ENCODE data around the gene CHMP6. TPM values are rescaled to one million over a fixed set of nuclear protein-coding genes. Genes with fewer than 3 reads are reported as not detected.

Gene CHMP6
- total RNA-seq, 2 experiments from 2014 or later = 17.1 to 17.3 TPM

DNA sequence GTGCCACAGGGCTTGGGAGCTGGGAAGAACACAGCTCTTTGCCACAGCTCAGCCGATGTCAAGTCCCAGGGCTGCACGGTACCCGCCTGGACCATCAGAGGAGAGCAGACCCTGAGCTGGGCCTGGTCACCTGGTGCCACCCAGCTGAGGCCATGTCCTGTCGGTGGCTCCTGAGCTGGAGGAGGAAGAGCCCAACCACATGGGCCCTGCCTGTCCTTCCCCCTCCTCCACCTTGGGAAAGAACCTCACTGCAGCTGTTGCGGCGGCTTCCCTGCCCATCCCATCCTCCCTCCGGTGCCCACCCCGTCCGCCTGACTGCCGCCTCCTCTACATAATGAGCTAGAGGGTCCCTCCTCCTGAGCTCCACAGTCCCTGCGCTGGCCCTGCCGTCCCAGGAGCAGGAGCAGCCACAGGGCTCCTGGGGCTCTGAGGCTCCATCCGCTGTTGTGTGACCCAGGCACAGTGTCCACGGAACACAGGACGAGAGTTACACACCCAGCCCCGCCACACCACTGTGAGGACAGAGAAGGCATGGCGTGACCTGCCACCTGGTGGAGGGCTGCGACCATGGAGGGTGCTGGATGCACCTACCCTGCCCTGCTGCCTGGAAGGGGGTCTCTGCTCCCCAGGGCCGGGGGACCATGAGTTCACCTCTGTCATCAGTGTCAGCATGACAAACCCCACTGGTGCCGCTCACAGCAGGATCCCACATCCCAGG is 21.4 kb upstream of the CHMP6 start:
- ChIA-PET POLR2A (interaction anchor here (0.9 kb wide), 1 partner anchor 78 kb away, joined by 3 read pairs; no protein-coding TSS in a partner anchor), CTCF (interaction anchor here (0.8 to 4.4 kb wide), 11 partner anchors 9 to 545 kb away, joined by 3 to 35 read pairs (median 4); no protein-coding TSS in a partner anchor)
- Mint-ChIP-seq H3K4me1 (ENCODE audit: low read depth) (peaks cover 5% of the 10 kb centered on the region), H3K27me3 (no peaks in the 10 kb centered on the region), H3K36me3 (peaks cover 4% of the 10 kb centered on the region), H3K27ac (no peak overlapping the region), H3K9me3 (no peaks in the 10 kb centered on the region), H3K4me3 (no peak overlapping the region)
- DNase-seq = peak; percentile 69
- intact Hi-C loops (cut with micrococcal nuclease) = no loop called here

- no peak overlapping the region for H3K4me3 Mint-ChIP-seq
Observed at GRCh38 chr17:80970762-80971703, 20.6 kb upstream of the CHMP6 start.

GRCh38 chr17:80971704-80972304 is 19.8 kb upstream of the CHMP6 start:
- Mint-ChIP-seq H3K27ac (no peak overlapping the region), H3K4me3 (no peak overlapping the region)

More at GRCh38 chr17:80970762-80971703, 20.6 kb upstream of the CHMP6 start:
- H3K9me3 Mint-ChIP-seq = no peaks in the 10 kb centered on the region
- no peak for DNase-seq
- H3K27me3 Mint-ChIP-seq = no peaks in the 10 kb centered on the region
- no peak overlapping the region for H3K27ac Mint-ChIP-seq
- ChIA-PET POLR2A (interaction anchor here (0.9 kb wide), 1 partner anchor 79 kb away, joined by 3 read pairs; no protein-coding TSS in a partner anchor), CTCF (interaction anchor here (0.9 to 4.4 kb wide), 6 partner anchors 9 to 543 kb away, joined by 3 to 35 read pairs (median 4); no protein-coding TSS in a partner anchor)
- intact Hi-C loops (cut with micrococcal nuclease) = no loop called here
- H3K36me3 Mint-ChIP-seq = no peaks in the 10 kb centered on the region
- peaks cover 5% of the 10 kb centered on the region for H3K4me1 Mint-ChIP-seq (ENCODE audit: low read depth)

GRCh38 chr17:80976701-80977100 is 14.9 kb upstream of the CHMP6 start:
- no peak overlapping the region for H3K27ac Mint-ChIP-seq
- CTCF ChIA-PET = no interaction called here
- H3K9me3 Mint-ChIP-seq = no peaks in the 10 kb centered on the region
- peaks cover 11% of the 10 kb centered on the region for H3K4me1 Mint-ChIP-seq (ENCODE audit: low read depth)
- POLR2A ChIA-PET = no interaction called here
- DNase-seq = no peak
- H3K27me3 Mint-ChIP-seq = peaks cover 2% of the 10 kb centered on the region
- H3K36me3 Mint-ChIP-seq = no peaks in the 10 kb centered on the region
- intact Hi-C loops (cut with micrococcal nuclease) = no loop called here
- no peak overlapping the region for H3K4me3 Mint-ChIP-seq

More at GRCh38 chr17:80971704-80972304, 19.8 kb upstream of the CHMP6 start:
- H3K36me3 Mint-ChIP-seq = no peaks in the 10 kb centered on the region
- peaks cover 5% of the 10 kb centered on the region for H3K4me1 Mint-ChIP-seq (ENCODE audit: low read depth)
- DNase-seq = no peak
- CTCF ChIA-PET = interaction anchor here (2.0 to 4.4 kb wide), 2 partner anchors 106 to 544 kb away, joined by 6 to 35 read pairs; no protein-coding TSS in a partner anchor
- POLR2A ChIA-PET = no interaction called here
- intact Hi-C loops (cut with micrococcal nuclease) = no loop called here
- no peaks in the 10 kb centered on the region for H3K9me3 Mint-ChIP-seq
- H3K27me3 Mint-ChIP-seq = no peaks in the 10 kb centered on the region

- no peak for DNase-seq
- intact Hi-C loops (cut with micrococcal nuclease) = no loop called here
- H3K4me1 Mint-ChIP-seq (ENCODE audit: low read depth) = peaks cover 11% of the 10 kb centered on the region
- no peak overlapping the region for H3K4me3 Mint-ChIP-seq
- H3K27me3 Mint-ChIP-seq = peaks cover 2% of the 10 kb centered on the region
- no peak overlapping the region for H3K27ac Mint-ChIP-seq
- CTCF ChIA-PET = no interaction called here
- POLR2A ChIA-PET = no interaction called here
- no peaks in the 10 kb centered on the region for H3K36me3 Mint-ChIP-seq
- no peaks in the 10 kb centered on the region for H3K9me3 Mint-ChIP-seq
Observed at GRCh38 chr17:80977172-80977571, 14.5 kb upstream of the CHMP6 start.

DNA sequence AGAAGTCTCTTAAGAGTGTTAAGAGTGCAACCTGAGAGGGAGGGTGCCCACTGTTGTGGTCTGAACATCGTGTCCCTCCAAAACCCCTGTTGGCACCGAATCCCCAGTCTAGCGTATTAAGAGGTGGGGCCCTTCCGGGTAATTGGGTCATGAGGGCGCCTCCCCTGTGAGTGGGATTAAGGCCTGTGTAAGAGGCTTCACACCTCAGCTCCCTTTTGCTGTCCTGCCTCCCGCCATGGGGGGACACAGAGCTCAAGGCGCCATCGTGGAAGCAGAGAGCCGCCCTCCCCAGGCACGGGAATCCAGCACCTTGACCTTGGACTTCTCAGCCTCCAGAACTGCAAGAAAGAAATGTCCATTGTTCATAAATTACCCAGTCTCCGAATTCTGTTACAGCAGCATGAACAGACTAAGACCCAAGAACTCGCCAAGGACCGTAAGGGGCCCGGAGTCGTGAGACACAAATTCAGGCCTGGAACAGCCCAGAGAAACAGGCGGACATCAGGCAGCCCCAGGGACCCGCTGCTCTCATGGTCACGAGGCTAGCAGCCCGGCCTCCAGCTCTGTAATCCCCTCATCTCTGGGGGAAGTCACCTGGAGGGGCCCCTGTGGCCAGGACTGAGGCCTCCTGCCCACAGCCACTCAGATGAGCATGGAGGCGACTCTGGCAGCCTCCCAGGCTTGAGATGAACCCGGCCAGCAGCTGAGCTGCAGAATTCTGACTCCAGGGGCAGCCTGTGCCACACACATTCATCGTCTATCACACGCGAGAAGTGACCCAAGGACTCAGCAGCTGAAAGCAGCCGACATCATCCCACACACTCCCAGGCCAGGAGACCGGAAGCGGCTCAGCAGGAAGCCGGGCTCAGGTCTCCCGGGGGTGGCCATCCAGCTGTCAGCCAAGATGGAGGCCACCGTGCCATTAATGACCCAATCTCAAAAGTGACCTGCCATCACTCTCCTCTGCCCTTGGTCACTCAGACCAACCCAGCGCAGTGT is 12.8 kb upstream of the CHMP6 start:
- no peak for DNase-seq
- H3K36me3 Mint-ChIP-seq = no peaks in the 10 kb centered on the region
- peaks cover 4% of the 10 kb centered on the region for H3K27me3 Mint-ChIP-seq
- intact Hi-C loops (cut with micrococcal nuclease) = no loop called here
- no peak overlapping the region for H3K27ac Mint-ChIP-seq
- peaks cover 11% of the 10 kb centered on the region for H3K4me1 Mint-ChIP-seq (ENCODE audit: low read depth)
- no peaks in the 10 kb centered on the region for H3K9me3 Mint-ChIP-seq
- no peak overlapping the region for H3K4me3 Mint-ChIP-seq
- ChIA-PET CTCF (interaction anchor here (0.5 to 1.4 kb wide), 4 partner anchors 9 to 552 kb away, joined by 3 to 4 read pairs (median 4); no protein-coding TSS in a partner anchor), POLR2A (no interaction called here)

- no peak overlapping the region for H3K4me3 Mint-ChIP-seq
- POLR2A ChIA-PET = no interaction called here
- no peak overlapping the region for H3K27ac Mint-ChIP-seq
Observed at GRCh38 chr17:80979547-80980378, 11.9 kb upstream of the CHMP6 start.

DNA sequence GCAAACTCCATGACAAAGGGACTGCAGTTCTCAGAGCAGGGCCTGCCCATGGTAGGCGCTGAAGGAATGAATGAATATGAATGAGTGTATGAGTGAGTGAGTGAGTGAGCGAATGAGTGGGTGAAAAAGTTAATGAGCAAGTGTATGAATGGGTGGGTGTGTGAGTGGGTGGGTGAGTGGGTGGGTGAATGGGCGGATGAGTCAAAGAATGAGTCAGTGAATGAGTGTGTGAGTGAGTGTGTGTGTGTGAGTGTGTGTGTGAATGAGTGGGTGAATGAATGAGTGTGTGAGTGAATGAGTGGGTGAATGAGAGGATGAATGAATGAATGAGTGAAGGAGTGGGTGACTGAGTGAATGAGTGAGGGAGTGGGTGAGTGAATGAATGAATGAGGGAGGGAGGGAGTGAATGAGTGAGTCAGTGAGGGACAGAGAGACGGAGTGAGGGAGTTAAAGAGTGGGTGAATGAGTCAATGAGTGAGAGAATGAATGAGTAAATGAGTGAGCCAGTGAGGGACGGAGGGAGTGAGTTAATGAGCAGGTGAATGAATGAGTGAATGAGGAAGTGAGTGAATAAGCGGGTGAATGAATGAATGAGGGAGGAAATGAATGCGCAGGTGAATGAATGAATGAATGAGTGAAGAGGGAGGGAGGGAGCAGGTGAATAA is 11.1 kb upstream of the CHMP6 start:
- intact Hi-C loops (cut with micrococcal nuclease) = loop anchor here (2.0 kb wide), 1 partner anchor 554 kb away; no protein-coding TSS in a partner anchor

More at GRCh38 chr17:80979547-80980378, 11.9 kb upstream of the CHMP6 start:
- Mint-ChIP-seq H3K4me1 (ENCODE audit: low read depth) (peaks cover 11% of the 10 kb centered on the region), H3K9me3 (no peaks in the 10 kb centered on the region), H3K27me3 (peaks cover 4% of the 10 kb centered on the region), H3K36me3 (no peaks in the 10 kb centered on the region)
- no peak for DNase-seq
- CTCF ChIA-PET = interaction anchor here (0.5 to 1.4 kb wide), 3 partner anchors 10 to 553 kb away, joined by 3 to 4 read pairs (median 4); no protein-coding TSS in a partner anchor
- intact Hi-C loops (cut with micrococcal nuclease) = loop anchor here (2.0 kb wide), 1 partner anchor 553 kb away; no protein-coding TSS in a partner anchor

DNA sequence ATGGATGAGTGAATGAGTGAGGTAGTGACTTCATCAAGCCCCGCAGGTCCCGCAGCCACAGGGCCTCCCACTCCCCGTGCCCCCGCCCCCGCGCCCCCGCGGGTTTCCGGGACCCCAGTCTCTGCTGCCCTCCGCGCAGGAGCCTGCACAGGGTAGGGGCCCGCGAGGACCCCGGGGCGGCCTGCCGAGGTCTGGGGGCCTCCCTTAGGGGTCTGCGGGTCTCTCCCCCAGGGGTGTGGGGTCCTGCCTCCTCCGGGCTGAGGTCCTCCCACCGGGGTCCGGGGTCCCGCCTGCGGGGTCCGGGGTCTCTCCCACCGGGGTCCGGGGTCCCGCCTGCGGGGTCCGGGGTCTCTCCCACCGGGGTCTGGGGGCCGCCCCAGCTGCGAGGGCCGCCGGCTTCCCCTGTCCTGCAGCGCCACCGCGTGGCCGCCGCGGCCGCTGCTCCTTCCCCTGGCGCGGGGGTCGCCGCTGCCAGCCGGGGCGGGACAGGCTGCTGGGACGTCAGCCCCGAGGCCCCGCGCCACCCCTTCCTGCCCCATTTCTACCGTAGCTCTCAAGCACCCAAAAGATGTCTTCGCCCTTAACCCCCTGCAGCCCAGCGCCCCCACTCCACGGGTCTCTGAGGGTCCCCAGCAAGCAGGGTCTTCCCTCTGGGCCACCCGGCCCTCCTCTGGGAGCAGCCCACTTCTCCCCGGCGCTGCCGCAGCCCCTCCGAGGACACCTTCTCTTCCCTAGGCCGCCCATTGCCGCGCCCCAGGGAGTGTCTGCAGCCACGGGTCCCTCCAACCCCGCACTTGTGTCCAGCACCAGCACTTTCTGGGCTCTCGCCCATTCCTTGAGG is 10.4 kb upstream of the CHMP6 start:
- intact Hi-C loops (cut with micrococcal nuclease) = loop anchor here (2.0 kb wide), 1 partner anchor 554 kb away; no protein-coding TSS in a partner anchor
- Mint-ChIP-seq H3K27ac (no peak overlapping the region), H3K27me3 (peaks cover 4% of the 10 kb centered on the region), H3K4me1 (ENCODE audit: low read depth) (peaks cover 11% of the 10 kb centered on the region), H3K36me3 (no peaks in the 10 kb centered on the region), H3K9me3 (no peaks in the 10 kb centered on the region), H3K4me3 (no peak overlapping the region)
- CTCF ChIA-PET = interaction anchor here (0.9 to 2.7 kb wide), 2 partner anchors 11 to 555 kb away, joined by 5 to 13 read pairs; no protein-coding TSS in a partner anchor
- DNase-seq = peak; percentile 43
- POLR2A ChIA-PET = no interaction called here

More for the DNA sequence above, 11.1 kb upstream of the CHMP6 start:
- CTCF ChIA-PET = interaction anchor here (1.4 to 2.7 kb wide), 2 partner anchors 10 to 554 kb away, joined by 4 to 13 read pairs; no protein-coding TSS in a partner anchor
- Mint-ChIP-seq H3K9me3 (no peaks in the 10 kb centered on the region), H3K27ac (peak overlapping the region; percentile 10), H3K4me1 (ENCODE audit: low read depth) (peaks cover 11% of the 10 kb centered on the region), H3K27me3 (peaks cover 4% of the 10 kb centered on the region), H3K4me3 (no peak overlapping the region), H3K36me3 (no peaks in the 10 kb centered on the region)
- DNase-seq = peak; percentile 56
- POLR2A ChIA-PET = no interaction called here
